ENCODE results near the gene RPS15.

The RPS15 gene

GRCh38 chr19:1483131-1483978, 45.2 kb downstream of the RPS15 start:
- no peak for DNase-seq (ENCODE audit: low spot score)
- TF ChIP-seq CTCF (conservative IDR thresholded peaks at IDR 0.05; ENCODE audit: low read depth) = no peak
- no peak overlapping the region for H3K27ac ChIP-seq
- POLR2A ChIA-PET (ENCODE audit: low non-redundant PET) = no interaction called here
- CTCF ChIA-PET = no interaction called here

- ChIA-PET POLR2A (ENCODE audit: low non-redundant PET) (no interaction called here), CTCF (no interaction called here)
- H3K27ac ChIP-seq = no peak overlapping the region
- DNase-seq (ENCODE audit: low spot score) = no peak
- TF ChIP-seq CTCF (conservative IDR thresholded peaks at IDR 0.05; ENCODE audit: low read depth) = no peak
Measured at GRCh38 chr19:1483979-1484428, 45.8 kb downstream of the RPS15 start.

- TF ChIP-seq CTCF (conservative IDR thresholded peaks at IDR 0.05; ENCODE audit: low read depth) = no peak
- CTCF ChIA-PET = no interaction called here
- POLR2A ChIA-PET (ENCODE audit: low non-redundant PET) = no interaction called here
- DNase-seq (ENCODE audit: low spot score) = no peak
- no peak overlapping the region for H3K27ac ChIP-seq
Measured at GRCh38 chr19:1486720-1487575, 48.8 kb downstream of the RPS15 start.

- no peak for TF ChIP-seq CTCF (conservative IDR thresholded peaks at IDR 0.05; ENCODE audit: low read depth)
- ChIA-PET POLR2A (ENCODE audit: low non-redundant PET) (no interaction called here), CTCF (no interaction called here)
- no peak overlapping the region for H3K27ac ChIP-seq
- no peak for DNase-seq (ENCODE audit: low spot score)
Measured at GRCh38 chr19:1487576-1488281, 49.5 kb downstream of the RPS15 start.

GRCh38 chr19:1488282-1488601, 50.0 kb downstream of the RPS15 start:
- no peak for TF ChIP-seq CTCF (conservative IDR thresholded peaks at IDR 0.05; ENCODE audit: low read depth)
- H3K27ac ChIP-seq = peak overlapping the region; percentile 76
- CTCF ChIA-PET = no interaction called here
- POLR2A ChIA-PET (ENCODE audit: low non-redundant PET) = no interaction called here
- DNase-seq (ENCODE audit: low spot score) = no peak

All from RWPE1 (cell line).